A549 (cell line): ENCODE data around the gene SLC6A2. TPM values are rescaled to one million over a fixed set of nuclear protein-coding genes. Genes with fewer than 3 reads are reported as not detected.
A peak's percentile ranks its signal among the peaks of the same experiment; 100 is the strongest.

Experiments
- ATAC-seq, 2 experiments: fragments of 200-7000 bp in 1 of 2; fragments of >200 bp in 1 of 2; cut with Nextera tagmentation in 1 of 2; cut with Tn5 transposase in 1 of 2; 3 replicates each; pipeline versions ENCODE4 v1.8.0 to v1.9.1; 2018 to 2020; ENCODE audit warnings: mild to moderate bottlenecking in 1 of 2, moderate library complexity in 1 of 2
- CTCF ChIA-PET: fragments of 300-600 bp; sonication (Branson Sonifier 250); formaldehyde crosslinking; extraction: SDS; loops from one replicate; lab custom pipeline; 2021; ENCODE audit warnings: antibody characterized with exemption, inconsistent platforms; lab: Yijun Ruan, JAX
- POLR2A ChIA-PET: fragments of 350-600 bp; formaldehyde crosslinking; extraction: SDS; loops from one replicate; lab custom pipeline; 2021; ENCODE audit warnings: antibody characterized with exemption, inconsistent platforms; lab: Yijun Ruan, JAX
- DNase-seq, 2 experiments: peaks; one replicate each; pipeline versions ENCODE4 v3.0.0 to v3.0.0-alpha.2; 2011 to 2016; ENCODE audit warnings: low read depth in 1 of 2, low spot score in 1 of 2
- FAIRE-seq: peaks from 2 replicates; lab custom pipeline; 2011; peaks lifted over from hg19 to GRCh38; lab: Jason Lieb, UNC
- H3K27ac ChIP-seq, 2 experiments: fragments of >200 bp; sonication (Bioruptor Twin); formaldehyde crosslinking; 3 replicates each; pipeline ENCODE4 v1.5.1; 2016 to 2017
- H3K4me1 ChIP-seq: fragments of >200 bp; sonication (Bioruptor Twin); formaldehyde crosslinking; 3 replicates; pipeline ENCODE4 v1.6.1; 2016
- H3K4me2 ChIP-seq: fragments of >200 bp; sonication (Bioruptor Twin); formaldehyde crosslinking; 3 replicates; pipeline ENCODE4 v1.6.1; 2016
- H3K4me3 ChIP-seq: fragments of >200 bp; sonication (Bioruptor Twin); formaldehyde crosslinking; 3 replicates; pipeline ENCODE4 v1.5.1; 2016
- H3K9me3 ChIP-seq: fragments of >200 bp; sonication (Bioruptor Twin); formaldehyde crosslinking; 3 replicates; pipeline ENCODE4 v1.6.1; 2016
- BHLHE40 ChIP-seq: IDR thresholded peaks from 2 replicates; pipeline ENCODE4 v1.6.1; 2012; ENCODE audit warnings: low read depth, low read length, inconsistent platforms
- CBX2 ChIP-seq: fragments of 200-600 bp; sonication (generic); IDR thresholded peaks from 2 replicates; pipeline ENCODE4 v1.6.1; 2016; ENCODE audit warnings: low read depth, mild to moderate bottlenecking, borderline replicate concordance
- CBX8 ChIP-seq: fragments of 200-600 bp; sonication (generic); IDR thresholded peaks from 2 replicates; pipeline ENCODE4 v1.6.1; 2016
- EHMT2 ChIP-seq: fragments of 200-600 bp; sonication (generic); IDR thresholded peaks from 2 replicates; pipeline ENCODE4 v1.6.1; 2016; ENCODE audit warnings: antibody characterized with exemption, low read depth, mild to moderate bottlenecking, moderate library complexity
- FOSL2 ChIP-seq, 2 experiments: fragments of 450-650 bp in 1 of 2; fragments of >200 bp in 1 of 2; sonication (Bioruptor Twin) in 1 of 2; formaldehyde crosslinking; IDR thresholded peaks; 2 replicates each; pipeline versions ENCODE4 v1.5.0 to v1.6.1; 2016 to 2020; ENCODE audit warnings: mild to moderate bottlenecking in 1 of 2, moderate library complexity in 1 of 2
- GATA3 ChIP-seq: IDR thresholded peaks from 2 replicates; pipeline ENCODE4 v1.6.1; 2012; ENCODE audit warnings: borderline replicate concordance
- HDAC2 ChIP-seq: fragments of 200-600 bp; sonication (generic); IDR thresholded peaks from 2 replicates; pipeline ENCODE4 v1.6.1; 2016
- HOXB13 ChIP-seq: fragments of 250-450 bp; sonication (Bioruptor Pico); IDR thresholded peaks from 2 replicates; pipeline ENCODE4 v1.5.0; 2020; ENCODE audit warnings: low read depth, mild to moderate bottlenecking, moderate library complexity
- HOXB5 ChIP-seq: fragments of 250-450 bp; sonication (Bioruptor Pico); IDR thresholded peaks from 2 replicates; pipeline ENCODE4 v1.5.0; 2020; ENCODE audit warnings: mild to moderate bottlenecking, moderate library complexity
- JUN ChIP-seq, 2 experiments: fragments of >200 bp; sonication (Bioruptor Twin); formaldehyde crosslinking; IDR thresholded peaks; 2 replicates in 1 of 2; 3 replicates in 1 of 2; pipeline ENCODE4 v1.6.1; 2016 to 2017
- NR3C1 ChIP-seq: fragments of >200 bp; sonication (Bioruptor Twin); formaldehyde crosslinking; IDR thresholded peaks from 3 replicates; pipeline ENCODE4 v1.6.1; 2017
- PHF8 ChIP-seq: fragments of 200-600 bp; sonication (generic); IDR thresholded peaks from 2 replicates; pipeline ENCODE4 v1.6.1; 2016; ENCODE audit warnings: low read depth, mild to moderate bottlenecking, antibody characterized with exemption, moderate library complexity, borderline replicate concordance
- POLR2A ChIP-seq: IDR thresholded peaks from 2 replicates; pipeline ENCODE4 v1.6.1; 2012; ENCODE audit warnings: mild to moderate bottlenecking, low read length
- POLR2AphosphoS2 ChIP-seq: conservative IDR thresholded peaks from 2 replicates; pipeline ENCODE4 v1.6.1; 2012; ENCODE audit warnings: low read length, improper control_type of control experiment, inconsistent platforms
- RARB ChIP-seq: fragments of 250-450 bp; sonication (Bioruptor Pico); IDR thresholded peaks from 2 replicates; pipeline ENCODE4 v1.8.0; 2021; ENCODE audit warnings: mild to moderate bottlenecking, moderate library complexity
- RNF2 ChIP-seq: fragments of 200-600 bp; sonication (generic); IDR thresholded peaks from 2 replicates; pipeline ENCODE4 v1.6.1; 2016; ENCODE audit warnings: low read depth, mild to moderate bottlenecking, antibody characterized with exemption, moderate library complexity, borderline replicate concordance
- SREBF2 ChIP-seq: fragments of 450-650 bp; IDR thresholded peaks from 2 replicates; pipeline ENCODE4 v1.6.1; 2014; ENCODE audit warnings: mild to moderate bottlenecking, moderate library complexity
- ZC3H11A ChIP-seq: fragments of 450-650 bp; IDR thresholded peaks from 2 replicates; pipeline ENCODE4 v1.6.1; 2014; ENCODE audit warnings: antibody characterized with exemption, mild to moderate bottlenecking
- ZSCAN20 ChIP-seq: fragments of 250-450 bp; sonication (Bioruptor Pico); IDR thresholded peaks from 2 replicates; pipeline ENCODE4 v1.8.0; 2022; ENCODE audit warnings: mild to moderate bottlenecking, moderate library complexity
- WGBS: methylation state at CpG from one replicate; pipeline ENCODE4 v1.1.6; 2017; ENCODE audit errors: missing lambda C conversion rate; 5-methylcytosine and 5-hydroxymethylcytosine counted together
- polyA plus RNA-seq, 4 experiments: library from polyadenylated mRNA; depleted of rRNA in 3 of 4; stranded (reverse); fragments of >200 nt; fragmentation: RNase III in 1 of 4; extraction: RNeasy Plus Mini Kit Qiagen cat#74134 plus additional on column Dnase treatment in 1 of 4; gene quantifications; 2 replicates in 3 of 4; 3 replicates in 1 of 4; pipeline ENCODE4 v1.2.3, GENCODE V29; 2011 to 2017
- TF ChIP-seq, protein P1 (sequence below): fragments of >200 bp; sonication (Bioruptor Twin); formaldehyde crosslinking; IDR thresholded peaks from 3 replicates; pipeline ENCODE4 v1.5.1; 2016
- TF ChIP-seq, protein P2 (sequence below): fragments of 200-600 bp; sonication (generic); IDR thresholded peaks from 2 replicates; pipeline ENCODE4 v1.6.1; 2016; ENCODE audit warnings: antibody characterized with exemption, mild to moderate bottlenecking, moderate library complexity
- TF ChIP-seq, protein P3 (sequence below): fragments of 250-450 bp; sonication (Bioruptor Pico); IDR thresholded peaks from 2 replicates; pipeline ENCODE4 v1.5.0; 2020; ENCODE audit warnings: low read depth, mild to moderate bottlenecking, moderate library complexity
- TF ChIP-seq, protein P4 (sequence below): fragments of 450-650 bp; IDR thresholded peaks from 2 replicates; pipeline ENCODE4 v1.6.1; 2014; ENCODE audit warnings: antibody characterized with exemption
- TF ChIP-seq, protein P5 (sequence below): fragments of >200 bp; sonication (Bioruptor Twin); formaldehyde crosslinking; IDR thresholded peaks from 3 replicates; pipeline ENCODE4 v1.6.1; 2016

SLC6A2 gene
- polyA plus RNA-seq, 2 of the 4 experiments (the other 2 are of a cell fraction) = not detected

DNA sequence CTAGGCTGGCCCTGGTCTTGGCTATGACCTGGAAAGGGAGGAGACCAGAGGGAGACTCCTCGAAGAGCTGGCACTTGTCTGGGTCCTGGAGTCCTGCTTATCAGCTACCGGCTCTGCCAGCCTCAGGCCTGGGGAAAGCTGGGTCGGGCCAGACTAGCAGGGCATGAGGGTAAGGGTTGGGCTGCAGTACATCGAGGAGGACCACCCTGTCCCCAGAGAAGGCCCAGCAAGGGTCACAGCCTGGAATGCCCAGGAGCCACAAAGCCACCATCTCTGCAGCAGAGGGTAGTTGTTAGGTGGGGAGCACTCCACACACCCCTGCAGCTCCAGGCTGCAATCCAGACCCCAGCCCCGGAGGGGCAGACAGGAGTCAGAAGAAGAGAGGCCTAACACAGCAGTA lies 54.0 kb downstream of the SLC6A2 start:
- H3K27ac ChIP-seq = no peak overlapping the region
- TF ChIP-seq ZSCAN20 (CRISPR knock-in tag) = no peak
- no peak for TF ChIP-seq RARB
- no peak for TF ChIP-seq POLR2A
- TF ChIP-seq EHMT2 = no peak
- TF ChIP-seq HOXB13 = no peak
- no peak for TF ChIP-seq CBX2
- TF ChIP-seq, protein P1, sequence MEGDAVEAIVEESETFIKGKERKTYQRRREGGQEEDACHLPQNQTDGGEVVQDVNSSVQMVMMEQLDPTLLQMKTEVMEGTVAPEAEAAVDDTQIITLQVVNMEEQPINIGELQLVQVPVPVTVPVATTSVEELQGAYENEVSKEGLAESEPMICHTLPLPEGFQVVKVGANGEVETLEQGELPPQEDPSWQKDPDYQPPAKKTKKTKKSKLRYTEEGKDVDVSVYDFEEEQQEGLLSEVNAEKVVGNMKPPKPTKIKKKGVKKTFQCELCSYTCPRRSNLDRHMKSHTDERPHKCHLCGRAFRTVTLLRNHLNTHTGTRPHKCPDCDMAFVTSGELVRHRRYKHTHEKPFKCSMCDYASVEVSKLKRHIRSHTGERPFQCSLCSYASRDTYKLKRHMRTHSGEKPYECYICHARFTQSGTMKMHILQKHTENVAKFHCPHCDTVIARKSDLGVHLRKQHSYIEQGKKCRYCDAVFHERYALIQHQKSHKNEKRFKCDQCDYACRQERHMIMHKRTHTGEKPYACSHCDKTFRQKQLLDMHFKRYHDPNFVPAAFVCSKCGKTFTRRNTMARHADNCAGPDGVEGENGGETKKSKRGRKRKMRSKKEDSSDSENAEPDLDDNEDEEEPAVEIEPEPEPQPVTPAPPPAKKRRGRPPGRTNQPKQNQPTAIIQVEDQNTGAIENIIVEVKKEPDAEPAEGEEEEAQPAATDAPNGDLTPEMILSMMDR = no peak
- no peak for TF ChIP-seq ZC3H11A
- no peak for TF ChIP-seq BHLHE40
- FAIRE-seq (no peak), DNase-seq (no peak), ATAC-seq (no peak)
- ChIA-PET CTCF (interaction anchor here (0.7 to 26.4 kb wide), 6 partner anchors 16 to 608 kb away, joined by 3 to 554 read pairs (median 4); no protein-coding TSS in a partner anchor), POLR2A (no interaction called here)
- no peak overlapping the region for H3K4me3 ChIP-seq
- H3K4me2 ChIP-seq = no peak overlapping the region
- no peaks in the 10 kb centered on the region for H3K9me3 ChIP-seq
- 56% methylated on average over 3 of the region's 5 CpGs for WGBS
- no peaks in the 10 kb centered on the region for H3K4me1 ChIP-seq

DNA sequence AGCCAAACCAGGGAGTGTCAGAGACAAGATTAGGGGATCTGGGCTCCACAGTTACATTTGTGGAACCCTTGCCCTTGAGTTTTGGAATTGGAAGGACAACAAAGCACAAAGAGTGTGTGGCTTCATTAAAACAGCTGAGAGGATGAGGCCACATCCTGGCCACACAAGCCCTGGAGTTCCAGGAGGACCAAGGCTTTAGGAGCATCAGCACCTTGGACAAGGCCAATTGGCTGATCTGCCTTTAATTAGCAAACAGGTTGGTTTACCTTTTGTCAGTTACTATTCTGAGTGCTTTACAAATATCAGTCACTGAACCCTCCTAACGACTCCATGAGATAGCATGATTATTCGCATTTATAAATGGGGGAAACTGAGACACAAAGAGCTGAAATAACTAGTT lies 54.7 kb downstream of the SLC6A2 start:
- DNase-seq = no peak
- H3K4me3 ChIP-seq = no peak overlapping the region
- 64% methylated on average over 2 of the region's 2 CpGs for WGBS
- H3K4me2 ChIP-seq = no peak overlapping the region
- no peak for TF ChIP-seq HDAC2
- TF ChIP-seq POLR2AphosphoS2 = no peak
- TF ChIP-seq NR3C1 = no peak
- no peak for TF ChIP-seq HOXB13
- no peak for TF ChIP-seq PHF8
- no peak for TF ChIP-seq SREBF2
- no peak for TF ChIP-seq CBX8
- TF ChIP-seq, protein P2, sequence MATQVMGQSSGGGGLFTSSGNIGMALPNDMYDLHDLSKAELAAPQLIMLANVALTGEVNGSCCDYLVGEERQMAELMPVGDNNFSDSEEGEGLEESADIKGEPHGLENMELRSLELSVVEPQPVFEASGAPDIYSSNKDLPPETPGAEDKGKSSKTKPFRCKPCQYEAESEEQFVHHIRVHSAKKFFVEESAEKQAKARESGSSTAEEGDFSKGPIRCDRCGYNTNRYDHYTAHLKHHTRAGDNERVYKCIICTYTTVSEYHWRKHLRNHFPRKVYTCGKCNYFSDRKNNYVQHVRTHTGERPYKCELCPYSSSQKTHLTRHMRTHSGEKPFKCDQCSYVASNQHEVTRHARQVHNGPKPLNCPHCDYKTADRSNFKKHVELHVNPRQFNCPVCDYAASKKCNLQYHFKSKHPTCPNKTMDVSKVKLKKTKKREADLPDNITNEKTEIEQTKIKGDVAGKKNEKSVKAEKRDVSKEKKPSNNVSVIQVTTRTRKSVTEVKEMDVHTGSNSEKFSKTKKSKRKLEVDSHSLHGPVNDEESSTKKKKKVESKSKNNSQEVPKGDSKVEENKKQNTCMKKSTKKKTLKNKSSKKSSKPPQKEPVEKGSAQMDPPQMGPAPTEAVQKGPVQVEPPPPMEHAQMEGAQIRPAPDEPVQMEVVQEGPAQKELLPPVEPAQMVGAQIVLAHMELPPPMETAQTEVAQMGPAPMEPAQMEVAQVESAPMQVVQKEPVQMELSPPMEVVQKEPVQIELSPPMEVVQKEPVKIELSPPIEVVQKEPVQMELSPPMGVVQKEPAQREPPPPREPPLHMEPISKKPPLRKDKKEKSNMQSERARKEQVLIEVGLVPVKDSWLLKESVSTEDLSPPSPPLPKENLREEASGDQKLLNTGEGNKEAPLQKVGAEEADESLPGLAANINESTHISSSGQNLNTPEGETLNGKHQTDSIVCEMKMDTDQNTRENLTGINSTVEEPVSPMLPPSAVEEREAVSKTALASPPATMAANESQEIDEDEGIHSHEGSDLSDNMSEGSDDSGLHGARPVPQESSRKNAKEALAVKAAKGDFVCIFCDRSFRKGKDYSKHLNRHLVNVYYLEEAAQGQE = peak; percentile 86
- TF ChIP-seq GATA3 = no peak
- TF ChIP-seq, all 56 proteins: peak for 1
- ATAC-seq (no peak), FAIRE-seq (no peak)
- Histone ChIP-seq H3K27ac (no peak overlapping the region), H3K9me3 (no peaks in the 10 kb centered on the region), H3K4me1 (no peaks in the 10 kb centered on the region)
- CTCF ChIA-PET = interaction anchor here (0.9 to 26.4 kb wide), 8 partner anchors 9 to 608 kb away, joined by 3 to 554 read pairs (median 5); no protein-coding TSS in a partner anchor
- POLR2A ChIA-PET = no interaction called here

DNA sequence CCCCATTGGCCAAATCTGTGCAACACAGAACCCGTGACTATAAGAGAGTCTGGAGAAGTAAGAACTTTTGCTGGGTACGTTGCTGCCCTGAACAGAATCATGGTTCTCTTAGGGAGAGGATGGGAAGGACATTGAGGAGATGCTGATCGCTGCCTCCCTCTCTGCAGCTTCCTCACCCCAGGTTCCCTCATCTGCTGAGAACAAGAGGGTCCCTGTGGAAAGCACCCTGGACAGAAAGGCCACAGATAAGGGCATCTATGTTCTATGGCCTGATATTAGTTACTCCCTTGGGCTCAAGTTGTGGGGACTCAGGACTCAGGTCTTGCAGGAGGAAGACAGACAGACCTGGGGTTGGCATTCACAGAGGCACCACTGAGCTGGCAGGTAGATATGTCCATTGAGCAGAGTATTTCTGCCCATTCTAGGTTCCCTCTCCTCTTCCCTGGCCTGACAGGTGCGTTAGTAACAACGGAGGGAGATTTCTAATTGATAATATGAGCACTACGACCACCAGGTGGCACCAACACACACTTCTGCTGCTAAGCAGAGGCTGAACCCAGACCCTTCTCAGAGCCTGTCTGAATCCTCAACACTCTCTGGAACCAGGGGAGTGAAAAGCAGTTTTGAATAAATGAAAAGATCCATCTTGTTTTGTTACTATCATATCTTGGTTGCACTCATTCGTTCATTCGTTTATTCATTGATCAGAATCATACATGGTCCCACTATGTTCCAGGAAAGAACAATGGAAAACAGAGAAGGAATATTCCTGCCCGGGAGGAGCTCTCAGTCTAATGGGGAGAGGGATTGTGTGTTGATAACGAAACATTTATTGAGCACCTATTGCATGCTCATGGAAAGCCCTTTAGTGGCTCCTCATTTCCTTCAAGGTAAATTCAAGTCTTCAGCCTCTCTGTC lies 56.4 kb downstream of the SLC6A2 start:
- FAIRE-seq (peak; percentile 23), DNase-seq (peak; percentile 58 to 70), ATAC-seq (peak; percentile 84 to 99; a peak in 4 of 6 replicates)
- Histone ChIP-seq H3K4me2 (no peak overlapping the region), H3K4me3 (no peak overlapping the region), H3K9me3 (no peaks in the 10 kb centered on the region), H3K27ac (no peak overlapping the region), H3K4me1 (no peaks in the 10 kb centered on the region)
- WGBS = 24% methylated on average over 10 of the region's 10 CpGs
- ChIA-PET POLR2A (no interaction called here), CTCF (interaction anchor here (0.7 to 26.4 kb wide), 29 partner anchors 9 to 628 kb away, joined by 3 to 554 read pairs (median 4); partner anchors contain the start of gene CES1)
- TF ChIP-seq ZC3H11A (no peak), NR3C1 (no peak), HOXB5 (CRISPR knock-in tag) (no peak), FOSL2 (IDR thresholded peaks at IDR 0.05) (no peak), FOSL2 (CRISPR knock-in tag; IDR thresholded peaks at IDR 0.05) (no peak), JUN (IDR thresholded peaks at IDR 0.05) (no peak), RNF2 (no peak)
- TF ChIP-seq, protein P3, sequence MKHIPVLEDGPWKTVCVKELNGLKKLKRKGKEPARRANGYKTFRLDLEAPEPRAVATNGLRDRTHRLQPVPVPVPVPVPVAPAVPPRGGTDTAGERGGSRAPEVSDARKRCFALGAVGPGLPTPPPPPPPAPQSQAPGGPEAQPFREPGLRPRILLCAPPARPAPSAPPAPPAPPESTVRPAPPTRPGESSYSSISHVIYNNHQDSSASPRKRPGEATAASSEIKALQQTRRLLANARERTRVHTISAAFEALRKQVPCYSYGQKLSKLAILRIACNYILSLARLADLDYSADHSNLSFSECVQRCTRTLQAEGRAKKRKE = no peak
- TF ChIP-seq, protein P4, sequence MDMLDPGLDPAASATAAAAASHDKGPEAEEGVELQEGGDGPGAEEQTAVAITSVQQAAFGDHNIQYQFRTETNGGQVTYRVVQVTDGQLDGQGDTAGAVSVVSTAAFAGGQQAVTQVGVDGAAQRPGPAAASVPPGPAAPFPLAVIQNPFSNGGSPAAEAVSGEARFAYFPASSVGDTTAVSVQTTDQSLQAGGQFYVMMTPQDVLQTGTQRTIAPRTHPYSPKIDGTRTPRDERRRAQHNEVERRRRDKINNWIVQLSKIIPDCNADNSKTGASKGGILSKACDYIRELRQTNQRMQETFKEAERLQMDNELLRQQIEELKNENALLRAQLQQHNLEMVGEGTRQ = no peak
- TF ChIP-seq, protein P5, sequence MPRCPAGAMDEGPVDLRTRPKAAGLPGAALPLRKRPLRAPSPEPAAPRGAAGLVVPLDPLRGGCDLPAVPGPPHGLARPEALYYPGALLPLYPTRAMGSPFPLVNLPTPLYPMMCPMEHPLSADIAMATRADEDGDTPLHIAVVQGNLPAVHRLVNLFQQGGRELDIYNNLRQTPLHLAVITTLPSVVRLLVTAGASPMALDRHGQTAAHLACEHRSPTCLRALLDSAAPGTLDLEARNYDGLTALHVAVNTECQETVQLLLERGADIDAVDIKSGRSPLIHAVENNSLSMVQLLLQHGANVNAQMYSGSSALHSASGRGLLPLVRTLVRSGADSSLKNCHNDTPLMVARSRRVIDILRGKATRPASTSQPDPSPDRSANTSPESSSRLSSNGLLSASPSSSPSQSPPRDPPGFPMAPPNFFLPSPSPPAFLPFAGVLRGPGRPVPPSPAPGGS = no peak
